OCI-LY7 (cell line): ENCODE measurements around the gene JCHAIN. TPM values are rescaled to one million over a fixed set of nuclear protein-coding genes. Genes with fewer than 3 reads are reported as not detected.
"Not testable (repeated sequence)": the region's sequence is repeated elsewhere in the genome, so short reads cannot be mapped to it uniquely, and the experiment has no call there.

Source experiments
- BruUV-seq: library from RNA; stranded (reverse); fragments of 400-500 nt; replicated peaks from 2 replicates; lab custom pipeline; 2021; lab: Mats Ljungman, UMichigan
- CTCF ChIA-PET: fragments of 300-600 bp; sonication (Branson Sonifier 250); formaldehyde crosslinking; loops from one replicate; lab custom pipeline; 2022; ENCODE audit warnings: antibody characterized with exemption; ENCODE audit not compliant: unreplicated experiment; lab: Charles Lee
- POLR2A ChIA-PET: fragments of 300-600 bp; sonication (Branson Sonifier 250); formaldehyde crosslinking; loops from one replicate; lab custom pipeline; 2022; ENCODE audit warnings: antibody characterized with exemption; lab: Charles Lee
- DNase-seq: peaks from one replicate; pipeline ENCODE4 v3.0.0-alpha.2; 2015; ENCODE audit warnings: low spot score
- H2AFZ ChIP-seq: fragments of 200-600 bp; sonication (generic), shearing (Covaris generic); 2 replicates; pipeline ENCODE4 v1.6.1; 2014; ENCODE audit warnings: mild to moderate bottlenecking, antibody characterized with exemption, low read length, moderate library complexity
- H3K27ac ChIP-seq: fragments of 200-600 bp; sonication (generic); 2 replicates; pipeline ENCODE4 v1.5.1; 2014; ENCODE audit warnings: mixed run types, low read depth, mild to moderate bottlenecking, moderate library complexity, low read length, inconsistent platforms; ENCODE audit not compliant: poor library complexity, severe bottlenecking
- H3K36me3 ChIP-seq: fragments of 200-600 bp; sonication (generic); 2 replicates; pipeline ENCODE4 v1.6.1; 2014; ENCODE audit warnings: mild to moderate bottlenecking, antibody characterized with exemption, low read length, moderate library complexity, mixed read lengths; ENCODE audit not compliant: insufficient read depth
- H3K4me1 ChIP-seq: fragments of 200-600 bp; sonication (generic); 2 replicates; pipeline ENCODE4 v1.5.1; 2014; ENCODE audit warnings: mild to moderate bottlenecking, low read length; ENCODE audit not compliant: insufficient read depth, poor library complexity, severe bottlenecking
- H3K4me2 ChIP-seq: fragments of 200-600 bp; sonication (generic); 2 replicates; pipeline ENCODE4 v1.6.1; 2014; ENCODE audit warnings: mild to moderate bottlenecking, low read length
- H3K4me3 ChIP-seq: fragments of 200-600 bp; sonication (generic); 2 replicates; pipeline ENCODE4 v1.5.1; 2014; ENCODE audit warnings: mild to moderate bottlenecking, low read depth, low read length; ENCODE audit not compliant: poor library complexity, severe bottlenecking
- H3K79me2 ChIP-seq: fragments of 200-600 bp; sonication (generic); 2 replicates; pipeline ENCODE4 v1.6.1; 2016; ENCODE audit warnings: low read depth, mild to moderate bottlenecking, low read length, moderate library complexity, mixed read lengths; ENCODE audit not compliant: insufficient read depth
- H3K9me2 ChIP-seq: fragments of 200-600 bp; sonication (generic); 2 replicates; pipeline ENCODE4 v1.6.1; 2016; ENCODE audit warnings: mild to moderate bottlenecking, low read length, mixed read lengths; ENCODE audit not compliant: insufficient read depth
- H3K9me3 ChIP-seq: fragments of 200-600 bp; sonication (generic); 2 replicates; pipeline ENCODE4 v1.6.1; 2014; ENCODE audit warnings: mild to moderate bottlenecking, mixed run types, low read length, mixed read lengths
- H4K20me1 ChIP-seq: fragments of 200-600 bp; sonication (generic); 2 replicates; pipeline ENCODE4 v1.6.1; 2014; ENCODE audit warnings: mild to moderate bottlenecking, antibody characterized with exemption, low read length, moderate library complexity, mixed read lengths; ENCODE audit not compliant: insufficient read depth
- EZH2phosphoT487 ChIP-seq: fragments of 200-600 bp; sonication (generic); IDR thresholded peaks from 2 replicates; pipeline ENCODE4 v1.6.1; 2018; ENCODE audit warnings: low read depth, borderline replicate concordance, mild to moderate bottlenecking, mixed run types, antibody characterized with exemption, low read length, moderate library complexity, mixed read lengths
- intact Hi-C: fragments of 100-400 bp; cut with micrococcal nuclease; formaldehyde crosslinking; loops from one replicate; pipeline ENCODE4 v1.10.0; 2022; ENCODE audit not compliant: unreplicated experiment
- total RNA-seq, 2 experiments: library from RNA; depleted of rRNA in 1 of 2; stranded (reverse); fragments of >200 nt in 1 of 2; shearing (Covaris generic) in 1 of 2; gene quantifications; 2 replicates each; pipeline ENCODE4 v1.2.3, GENCODE V29; 2014 to 2022
- TF ChIP-seq, protein P1 (sequence below): fragments of 200-600 bp; sonication (generic); conservative IDR thresholded peaks from 2 replicates; pipeline ENCODE4 v1.5.1; 2014; ENCODE audit warnings: mild to moderate bottlenecking, antibody characterized with exemption, low read length, moderate library complexity, mixed read lengths

JCHAIN gene
- total RNA-seq, 2 experiments from 2014 or later: 1,492 to 1,542 TPM

DNA sequence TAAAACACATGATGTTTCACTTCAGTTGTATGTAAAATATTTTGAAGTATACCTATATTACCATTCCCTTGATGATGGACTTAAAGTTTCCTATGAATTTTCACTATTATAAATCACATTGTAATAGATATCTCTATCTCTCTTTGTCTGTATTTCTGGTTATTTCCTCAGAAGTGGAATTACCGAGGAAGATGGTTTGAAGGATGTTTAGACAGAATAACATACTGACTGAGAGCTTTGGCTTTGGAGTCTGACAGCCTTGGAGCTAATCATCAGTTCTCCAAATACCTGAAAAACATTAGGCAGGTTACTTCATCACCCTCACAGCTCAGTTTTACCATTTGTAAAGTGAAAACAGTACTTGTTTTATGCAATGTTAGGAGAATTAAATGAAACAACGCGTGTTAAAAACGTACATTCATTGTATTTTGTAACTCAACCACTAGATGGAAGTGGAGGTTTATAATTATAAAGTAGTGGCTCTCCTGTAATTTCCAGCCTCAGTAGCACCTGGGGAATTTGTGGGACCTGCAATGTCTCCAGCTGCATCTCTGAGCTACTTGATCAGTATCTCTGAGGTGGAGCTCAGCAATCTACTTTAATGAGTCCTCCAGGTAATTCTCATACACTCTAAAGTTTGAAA lies 14.3 kb downstream of the JCHAIN start:
- Histone ChIP-seq H3K4me3 (no peak overlapping the region), H3K27ac (peak overlapping the region; percentile 20), H4K20me1 (peaks cover 8% of the 10 kb centered on the region; the same call in 1 of the 2 replicates), H3K9me2 (no peaks in the 10 kb centered on the region), H3K4me2 (no peak overlapping the region), H3K9me3 (no peaks in the 10 kb centered on the region), H3K36me3 (peaks cover 67% of the 10 kb centered on the region), H3K79me2 (peaks cover 26% of the 10 kb centered on the region; the same call in 1 of the 2 replicates), H2AFZ (no peak overlapping the region), H3K4me1 (peaks cover 30% of the 10 kb centered on the region)
- intact Hi-C loops: loop anchor here (2.0 kb wide), 1 partner anchor 37 kb away; the partner anchor contains the start of gene UTP3
- BruUV-seq: no TSS peak
- POLR2A ChIA-PET: interaction anchor here (0.6 to 1.1 kb wide), 5 partner anchors 15 to 70 kb away, joined by 3 to 5 read pairs (median 4); partner anchors contain the start of gene RUFY3
- TF ChIP-seq, protein P1, sequence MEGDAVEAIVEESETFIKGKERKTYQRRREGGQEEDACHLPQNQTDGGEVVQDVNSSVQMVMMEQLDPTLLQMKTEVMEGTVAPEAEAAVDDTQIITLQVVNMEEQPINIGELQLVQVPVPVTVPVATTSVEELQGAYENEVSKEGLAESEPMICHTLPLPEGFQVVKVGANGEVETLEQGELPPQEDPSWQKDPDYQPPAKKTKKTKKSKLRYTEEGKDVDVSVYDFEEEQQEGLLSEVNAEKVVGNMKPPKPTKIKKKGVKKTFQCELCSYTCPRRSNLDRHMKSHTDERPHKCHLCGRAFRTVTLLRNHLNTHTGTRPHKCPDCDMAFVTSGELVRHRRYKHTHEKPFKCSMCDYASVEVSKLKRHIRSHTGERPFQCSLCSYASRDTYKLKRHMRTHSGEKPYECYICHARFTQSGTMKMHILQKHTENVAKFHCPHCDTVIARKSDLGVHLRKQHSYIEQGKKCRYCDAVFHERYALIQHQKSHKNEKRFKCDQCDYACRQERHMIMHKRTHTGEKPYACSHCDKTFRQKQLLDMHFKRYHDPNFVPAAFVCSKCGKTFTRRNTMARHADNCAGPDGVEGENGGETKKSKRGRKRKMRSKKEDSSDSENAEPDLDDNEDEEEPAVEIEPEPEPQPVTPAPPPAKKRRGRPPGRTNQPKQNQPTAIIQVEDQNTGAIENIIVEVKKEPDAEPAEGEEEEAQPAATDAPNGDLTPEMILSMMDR: peak; percentile 79
- no peak for TF ChIP-seq EZH2phosphoT487
- DNase-seq: peak; percentile 62
- CTCF ChIA-PET: interaction anchor here (0.9 kb wide), 1 partner anchor 54 kb away, joined by 3 read pairs; no protein-coding TSS in a partner anchor

DNA sequence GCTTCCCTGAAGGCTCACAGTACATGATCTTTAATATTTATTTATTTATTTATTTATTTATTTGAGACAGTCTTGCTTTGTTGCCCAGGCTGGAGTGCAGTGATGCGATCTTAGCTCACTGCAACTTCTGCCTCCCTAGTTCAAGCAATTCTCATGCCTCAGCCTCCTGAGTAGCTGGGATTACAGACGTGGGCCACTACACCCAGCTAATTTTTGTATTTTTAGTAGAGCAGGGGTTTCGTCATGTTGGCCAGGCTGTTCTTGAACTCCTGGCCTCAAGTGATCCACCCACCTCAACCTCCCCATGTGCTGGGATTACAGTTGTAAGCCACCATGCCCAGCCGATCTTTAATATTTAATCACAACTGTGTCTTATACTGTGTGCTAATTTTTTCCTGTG lies 15.6 kb downstream of the JCHAIN start:
- H4K20me1 ChIP-seq, H2AFZ ChIP-seq, H3K4me2 ChIP-seq, BruUV-seq, intact Hi-C loops, CTCF ChIA-PET, H3K9me2 ChIP-seq, H3K4me3 ChIP-seq, DNase-seq, H3K9me3 ChIP-seq: not testable (repeated sequence)
- H3K4me1 ChIP-seq: peaks cover 30% of the 10 kb centered on the region
- peak overlapping the region; percentile 44 for H3K27ac ChIP-seq
- H3K79me2 ChIP-seq: peaks cover 14% of the 10 kb centered on the region; the same call in 1 of the 2 replicates
- H3K36me3 ChIP-seq: peaks cover 60% of the 10 kb centered on the region
- POLR2A ChIA-PET: interaction anchor here (0.8 to 1.2 kb wide), 3 partner anchors 10 to 38 kb away, joined by 3 read pairs; no protein-coding TSS in a partner anchor

GRCh38 chr4:70640192-70640591 lies 26.1 kb downstream of the JCHAIN start:
- POLR2A ChIA-PET: interaction anchor here (0.8 kb wide), 1 partner anchor 11 kb away, joined by 6 read pairs; the partner anchor contains the start of gene ENAM
- no peaks in the 10 kb centered on the region for H3K9me3 ChIP-seq
- intact Hi-C loops: no loop called here

More at GRCh38 chr4:70640192-70640591, 26.1 kb downstream of the JCHAIN start:
- H2AFZ ChIP-seq: no peak overlapping the region
- H3K4me3 ChIP-seq: no peak overlapping the region
- H3K36me3 ChIP-seq: peaks cover 5% of the 10 kb centered on the region; the same call in 1 of the 2 replicates
- H3K4me2 ChIP-seq: no peak overlapping the region
- H3K9me2 ChIP-seq: no peaks in the 10 kb centered on the region
- H4K20me1 ChIP-seq: no peaks in the 10 kb centered on the region
- DNase-seq: no peak
- TF ChIP-seq, protein P1: no peak
- no peak for TF ChIP-seq EZH2phosphoT487
- CTCF ChIA-PET: no interaction called here
- BruUV-seq: no TSS peak
- no peaks in the 10 kb centered on the region for H3K4me1 ChIP-seq
- no peaks in the 10 kb centered on the region for H3K79me2 ChIP-seq
- no peak overlapping the region for H3K27ac ChIP-seq
